GM19468 (cell line): ENCODE measurements around the gene ACVR1B.

Experiments used
- ATAC-seq: cut with Tn5 transposase; IDR thresholded peaks from one replicate; pipeline ENCODE4 v1.9.1; 2021; ENCODE audit warnings: mild to moderate bottlenecking, moderate library complexity, moderate number of reproducible peaks; ENCODE audit not compliant: unreplicated experiment; ENCODE audit errors: extremely low read depth

ACVR1B gene

DNA sequence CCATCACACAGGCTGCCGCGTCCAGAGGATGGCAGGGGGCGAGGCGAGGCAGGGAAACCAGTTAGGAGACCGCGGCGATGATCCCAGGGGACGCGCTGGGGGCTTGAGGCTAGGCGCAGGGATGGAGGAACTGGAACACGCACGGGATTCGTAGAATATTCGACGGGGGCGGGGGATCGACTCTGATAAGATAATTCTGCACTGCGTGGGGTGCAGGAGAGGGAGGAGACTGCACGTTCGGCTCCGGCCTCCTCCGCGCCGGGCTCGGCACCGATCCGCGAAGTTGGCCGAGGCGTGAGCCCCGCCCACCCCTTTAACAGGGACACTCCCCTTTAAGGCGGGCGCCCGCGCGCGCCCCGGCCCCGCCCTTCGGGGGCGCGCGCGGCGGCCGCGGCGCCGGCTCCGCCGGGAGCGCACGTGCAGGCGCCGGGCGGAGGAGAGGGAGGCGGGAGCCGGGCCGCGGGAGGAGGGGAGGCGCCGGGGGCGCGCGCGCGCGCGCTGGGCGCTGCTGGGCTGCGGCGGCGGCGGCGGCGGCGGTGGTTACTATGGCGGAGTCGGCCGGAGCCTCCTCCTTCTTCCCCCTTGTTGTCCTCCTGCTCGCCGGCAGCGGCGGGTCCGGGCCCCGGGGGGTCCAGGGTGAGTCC, at the start of gene ACVR1B:
TSS of gene ACVR1B (plus strand) at position 501 of the 644 bp plus-strand sequence. CDS start at position 546, 45 bp downstream.
- ATAC-seq: peak; percentile 65

GRCh38 chr12:51901881-51902280, 49.6 kb upstream of the ACVR1B start:
- ATAC-seq: no peak

GRCh38 chr12:51904951-51905470, 46.5 kb upstream of the ACVR1B start:
- no peak for ATAC-seq

GRCh38 chr12:51905471-51906429, 45.7 kb upstream of the ACVR1B start:
- ATAC-seq: no peak

DNA sequence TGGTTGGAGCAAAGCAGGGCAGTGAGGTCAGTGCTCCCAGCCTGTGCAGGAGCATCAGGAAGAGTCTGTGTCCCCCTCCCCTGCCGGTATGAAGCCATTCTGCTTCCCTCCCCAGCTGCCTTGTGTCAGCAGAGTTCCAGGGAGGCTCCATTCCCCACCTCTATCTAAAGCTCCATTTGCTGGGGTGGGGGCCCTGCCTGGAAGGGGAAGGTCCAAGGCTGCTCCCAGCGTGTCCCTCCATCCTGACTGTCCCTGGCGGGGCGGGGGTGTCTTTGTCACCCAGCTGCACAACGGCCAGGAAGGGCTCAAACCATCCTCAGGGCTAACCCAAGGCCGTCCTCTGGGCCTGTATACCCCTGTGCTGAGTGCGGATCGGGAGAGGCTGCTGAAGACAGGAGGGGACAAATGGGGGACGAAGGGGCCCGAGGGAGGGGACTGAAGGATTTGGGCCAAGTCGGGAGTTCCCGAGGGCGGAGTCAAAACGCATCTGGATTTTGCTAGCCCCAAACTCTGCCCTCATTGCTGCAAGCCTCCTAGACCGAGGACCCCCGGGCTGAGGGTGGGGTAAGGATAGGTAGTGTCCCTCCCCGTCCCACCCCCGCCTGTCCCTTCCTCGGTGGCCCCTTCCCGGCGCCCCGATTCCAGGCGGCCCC, 44.9 kb upstream of the ACVR1B start:
- ATAC-seq: no peak

- no peak for ATAC-seq
These were observed 44.2 kb upstream of the ACVR1B start, which contains the start of gene ACVRL1 for GRCh38 chr12:51907083-51907855. Gene ACVRL1, plus strand, starts transcription at chr12:51907504. Its CDS starts 4,971 bp downstream, at chr12:51912475.

GRCh38 chr12:51907856-51908425, 43.6 kb upstream of the ACVR1B start:
- no peak for ATAC-seq

GRCh38 chr12:51908876-51909592, 42.5 kb upstream of the ACVR1B start:
- ATAC-seq: no peak

DNA sequence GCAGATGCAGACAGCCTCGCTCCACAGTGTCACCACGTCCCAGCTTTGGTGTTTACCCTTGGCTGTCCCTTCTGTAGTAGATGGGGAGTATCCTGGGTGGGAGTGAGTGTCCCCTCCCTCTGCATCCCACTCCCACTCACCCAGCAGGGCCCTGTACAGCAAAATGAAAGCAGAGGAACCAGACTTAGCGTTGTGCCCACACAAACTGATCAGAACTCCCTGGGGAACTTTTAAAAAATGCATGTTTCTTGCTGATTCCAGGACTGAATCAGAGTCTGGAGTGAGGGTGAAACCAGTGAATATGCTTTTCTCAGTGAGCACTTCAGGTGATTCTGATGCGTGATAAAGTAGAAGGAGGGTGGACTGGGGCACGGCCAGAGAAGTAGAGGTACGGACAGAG, 41.3 kb upstream of the ACVR1B start:
- no peak for ATAC-seq

DNA sequence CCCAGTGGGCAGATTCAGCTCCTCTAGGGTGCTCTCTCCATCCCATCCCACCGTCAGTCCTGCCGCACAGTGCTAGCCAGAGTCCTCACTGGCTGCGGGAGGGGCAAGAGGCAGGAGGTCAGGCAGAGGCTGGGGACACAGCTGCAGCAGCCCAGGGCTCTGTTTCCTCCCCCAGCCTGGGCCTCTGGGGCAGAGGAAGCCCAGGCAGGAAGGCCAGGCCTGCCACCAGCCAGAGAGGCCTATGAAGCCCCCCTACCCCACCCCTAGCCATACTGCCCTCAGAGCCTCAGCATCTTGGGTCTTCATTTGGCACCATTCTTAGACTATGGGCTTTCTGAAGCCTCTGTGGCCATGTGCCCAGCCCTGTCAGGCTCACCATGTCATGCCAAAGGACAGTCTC, 40.8 kb upstream of the ACVR1B start:
- no peak for ATAC-seq

DNA sequence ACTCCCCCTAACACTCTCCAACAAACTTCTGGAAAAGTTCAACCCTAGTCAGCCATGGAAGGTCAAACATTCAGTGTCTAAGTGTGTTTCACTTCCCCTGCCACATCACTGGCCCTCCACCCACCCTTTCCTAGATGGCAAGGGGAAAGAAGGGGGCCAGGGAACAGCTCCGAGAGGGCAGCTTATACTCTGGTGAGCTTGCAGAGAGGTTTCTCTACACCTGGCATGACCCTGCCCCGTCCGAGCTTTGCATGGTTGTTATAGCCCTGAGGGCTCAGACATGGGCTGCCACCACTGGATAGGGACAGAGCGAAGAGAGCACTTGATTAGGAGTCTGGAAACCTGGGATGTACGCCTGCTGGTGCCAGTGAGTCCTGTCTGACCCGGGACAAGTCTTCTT, 40.2 kb upstream of the ACVR1B start:
- ATAC-seq: no peak

- no peak for ATAC-seq
These were observed 39.4 kb upstream of the ACVR1B start for GRCh38 chr12:51911788-51912711.

GRCh38 chr12:51913071-51914033, 38.1 kb upstream of the ACVR1B start:
- ATAC-seq: no peak

DNA sequence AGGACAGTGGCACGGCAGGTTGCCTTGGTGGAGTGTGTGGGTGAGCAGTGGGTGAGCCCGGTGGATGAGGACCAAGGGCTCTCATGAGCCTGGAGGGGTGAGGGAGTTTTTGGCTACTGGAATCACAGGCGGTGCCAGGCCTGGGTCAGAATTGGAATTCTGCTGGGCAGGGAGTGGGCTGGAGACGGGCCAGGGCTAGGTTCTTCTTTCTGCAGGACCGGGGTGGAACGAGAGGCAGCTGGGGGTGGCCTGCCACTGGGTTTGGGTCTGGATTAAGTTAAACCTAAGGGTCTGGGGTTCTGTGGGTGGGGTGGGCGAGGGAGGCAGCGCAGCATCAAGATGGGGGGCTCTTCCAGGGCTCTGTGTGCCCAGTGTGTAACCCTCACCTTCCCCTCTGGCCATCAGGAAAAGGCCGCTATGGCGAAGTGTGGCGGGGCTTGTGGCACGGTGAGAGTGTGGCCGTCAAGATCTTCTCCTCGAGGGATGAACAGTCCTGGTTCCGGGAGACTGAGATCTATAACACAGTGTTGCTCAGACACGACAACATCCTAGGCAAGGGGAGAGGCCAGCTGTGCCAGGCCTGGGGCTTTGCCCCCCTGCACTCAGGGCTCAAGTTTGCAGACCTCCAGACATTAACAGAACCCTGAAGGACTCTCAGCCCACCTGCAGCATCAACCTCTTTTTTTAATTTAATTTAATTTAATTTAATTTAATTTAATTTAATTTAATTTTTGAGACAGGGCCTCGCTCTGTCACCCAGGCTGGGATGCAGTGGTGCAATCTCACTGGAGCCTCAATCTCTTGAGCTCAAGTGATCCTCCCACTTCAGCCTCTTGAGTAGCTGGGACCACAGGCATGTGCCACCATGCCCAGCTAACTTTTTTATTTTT, 37.2 kb upstream of the ACVR1B start:
- no peak for ATAC-seq

GRCh38 chr12:51915003-51915625, 36.4 kb upstream of the ACVR1B start:
- ATAC-seq: no peak
